ENCODE measurements around the gene ALDH4A1.
A peak's percentile ranks its signal among the peaks of the same experiment; 100 is the strongest.

Gene ALDH4A1

DNA sequence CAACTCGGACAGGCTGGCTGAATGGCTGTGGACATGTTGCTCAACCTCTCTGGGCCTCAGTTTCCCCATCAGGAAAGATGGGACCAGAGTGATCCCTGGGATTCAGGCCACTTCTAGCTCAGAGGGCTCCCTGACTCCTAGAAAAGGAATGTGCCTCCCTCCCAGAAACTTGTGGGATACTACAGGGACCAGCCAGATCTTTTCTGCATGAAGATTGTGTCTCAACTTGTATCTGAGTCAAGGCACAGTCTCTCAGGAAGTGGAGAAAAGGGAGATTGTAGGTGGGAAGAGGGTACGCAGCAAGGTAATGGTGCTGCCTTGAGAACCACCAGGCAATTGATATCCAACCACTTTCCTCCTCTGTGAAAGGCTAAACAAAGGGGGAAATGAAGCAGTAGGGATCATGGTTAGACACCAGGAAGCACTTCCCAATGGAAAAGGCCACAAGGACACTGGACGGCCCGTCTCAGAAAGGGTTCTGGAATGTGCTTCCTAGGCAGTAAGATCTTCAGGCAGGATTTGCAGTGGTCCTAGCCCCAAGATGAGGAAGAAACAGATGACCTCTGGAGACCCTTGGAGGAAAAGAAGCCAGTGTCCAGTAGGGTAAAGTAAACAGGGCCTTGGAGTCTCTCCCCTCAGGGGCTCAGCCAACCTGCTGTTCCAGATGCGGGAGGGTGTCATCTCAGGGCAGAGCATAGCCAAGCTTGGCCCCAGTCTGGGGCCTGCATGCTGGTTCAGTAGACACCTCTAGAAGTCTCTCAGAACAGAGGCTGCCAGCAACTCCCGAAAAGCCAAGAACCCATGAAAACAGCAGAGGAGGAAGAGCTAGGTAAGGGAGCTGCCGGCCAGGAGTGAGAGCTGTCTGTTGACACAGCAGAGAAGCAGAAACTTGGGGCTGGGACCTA is 37.3 kb upstream of the ALDH4A1 start:
- no peak for DNase-seq

DNA sequence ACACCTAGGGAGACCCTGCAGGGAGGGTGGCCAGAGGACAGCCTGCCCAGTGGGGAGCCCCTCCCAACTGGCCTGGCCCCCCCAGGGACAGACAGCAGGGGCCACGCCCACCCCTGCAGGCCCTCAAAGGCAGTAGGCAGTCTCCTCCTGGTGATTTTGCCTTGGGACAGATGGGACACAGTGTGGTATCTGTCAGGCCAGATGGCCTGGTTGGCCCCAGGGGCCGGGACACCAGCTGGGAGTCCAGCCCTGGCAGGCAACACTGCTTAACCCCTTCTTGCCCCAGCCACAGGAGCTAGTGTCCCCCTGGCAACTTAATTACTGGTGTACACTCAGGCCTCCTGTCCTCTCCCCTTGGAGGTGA is 36.3 kb upstream of the ALDH4A1 start:
- no peak for DNase-seq

DNA sequence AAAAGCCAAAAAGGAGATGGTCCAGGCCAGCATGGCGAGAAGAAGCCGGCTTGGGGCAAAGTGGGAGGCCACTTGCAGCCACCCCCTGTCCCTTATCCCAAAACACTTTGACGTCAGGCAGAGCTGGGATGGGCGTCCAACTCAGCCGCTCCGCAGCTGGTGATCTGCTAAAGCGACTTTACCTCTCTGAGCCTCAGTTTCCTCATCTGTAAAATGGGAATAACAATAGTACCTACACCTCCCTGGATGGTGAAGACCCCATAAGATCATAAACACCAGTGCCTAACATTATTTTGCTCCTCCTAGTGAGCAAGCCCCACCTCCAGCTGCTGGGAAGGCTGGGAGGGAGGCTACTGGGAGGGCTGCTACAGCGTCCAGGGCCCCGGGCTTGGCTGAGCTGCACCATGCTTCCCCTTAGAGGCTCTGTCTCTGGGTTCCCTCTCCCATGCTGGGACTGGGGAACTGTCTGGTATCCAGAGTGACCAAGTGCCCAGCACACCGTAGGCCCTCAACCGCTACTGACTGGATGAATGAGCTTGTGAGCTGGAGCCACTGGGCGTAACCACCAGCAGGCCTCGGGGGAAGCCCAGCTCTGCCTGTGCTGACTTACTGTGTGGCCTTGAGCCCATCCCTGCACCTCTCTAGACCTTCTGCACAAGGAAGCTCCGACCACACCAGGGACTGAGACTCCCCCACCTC is 35.8 kb upstream of the ALDH4A1 start:
- DNase-seq = no peak

DNA sequence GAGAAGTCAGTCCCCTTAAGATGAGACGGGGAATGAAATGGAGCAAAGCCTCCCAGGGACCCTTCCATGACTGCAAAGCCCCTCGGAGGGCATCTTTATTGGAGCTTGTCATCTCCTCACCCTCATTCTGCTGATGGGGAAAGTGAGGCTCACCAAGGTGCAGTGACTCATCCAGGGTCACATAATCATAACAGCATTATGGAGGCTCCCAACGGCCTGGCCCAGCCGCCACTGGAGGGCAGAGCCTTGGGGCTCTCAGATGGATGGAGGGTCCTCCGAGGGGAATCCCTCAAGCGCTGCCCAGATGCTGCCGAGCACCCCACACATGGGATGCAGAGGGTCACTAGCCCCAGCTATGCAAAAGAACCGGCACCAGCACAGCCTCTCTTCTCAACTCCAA is 35.2 kb upstream of the ALDH4A1 start:
- no peak for DNase-seq

DNA sequence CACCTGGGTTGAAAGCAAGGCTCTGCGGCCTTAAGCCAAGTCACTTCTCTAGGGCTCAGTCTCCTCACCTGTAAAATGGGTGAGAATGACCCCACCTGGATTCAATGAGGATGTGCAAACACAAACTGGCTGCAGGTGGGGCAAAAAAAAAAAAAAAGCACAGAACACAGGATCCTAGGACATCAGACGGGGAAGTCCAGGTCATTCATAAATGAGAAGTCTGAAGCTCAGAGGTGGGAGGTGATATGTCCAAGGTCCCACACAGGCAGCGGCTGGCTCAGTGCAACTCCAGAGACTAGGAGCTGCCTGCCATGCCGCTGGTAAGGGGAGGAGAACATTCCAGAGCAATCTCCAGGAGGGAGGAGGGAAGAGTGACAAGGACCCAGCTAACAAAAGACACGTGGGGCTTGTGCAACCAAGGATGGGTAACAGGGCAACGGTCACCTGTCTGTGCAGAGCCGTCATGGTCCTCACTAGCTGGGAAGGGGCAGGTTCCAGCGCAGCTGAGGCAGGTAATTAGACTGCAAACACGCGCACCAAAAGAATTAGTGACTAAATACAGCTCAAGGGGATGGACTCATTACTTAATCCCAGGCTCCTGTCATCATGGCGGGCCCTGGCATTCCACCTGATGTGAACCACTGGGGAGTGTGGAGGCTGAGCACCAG is 34.6 kb upstream of the ALDH4A1 start:
- no peak for DNase-seq

DNA sequence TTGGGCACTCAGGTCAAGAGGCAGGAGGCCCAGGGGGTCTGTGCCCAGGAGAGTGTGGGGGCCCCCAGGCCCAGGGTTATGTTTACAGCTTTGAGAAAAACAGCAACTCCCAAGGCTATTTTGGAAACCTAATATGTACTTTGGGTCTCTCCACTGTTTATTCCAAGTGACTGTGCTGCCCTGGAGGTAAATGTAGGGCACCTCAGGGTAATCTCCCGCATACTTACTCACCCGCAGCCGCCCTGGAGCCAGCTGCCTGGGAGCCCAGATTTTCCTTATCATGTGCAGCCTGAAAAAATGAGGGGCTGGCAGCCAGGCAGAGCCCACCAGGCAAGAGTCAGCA is 34.1 kb upstream of the ALDH4A1 start:
- DNase-seq = no peak

DNA sequence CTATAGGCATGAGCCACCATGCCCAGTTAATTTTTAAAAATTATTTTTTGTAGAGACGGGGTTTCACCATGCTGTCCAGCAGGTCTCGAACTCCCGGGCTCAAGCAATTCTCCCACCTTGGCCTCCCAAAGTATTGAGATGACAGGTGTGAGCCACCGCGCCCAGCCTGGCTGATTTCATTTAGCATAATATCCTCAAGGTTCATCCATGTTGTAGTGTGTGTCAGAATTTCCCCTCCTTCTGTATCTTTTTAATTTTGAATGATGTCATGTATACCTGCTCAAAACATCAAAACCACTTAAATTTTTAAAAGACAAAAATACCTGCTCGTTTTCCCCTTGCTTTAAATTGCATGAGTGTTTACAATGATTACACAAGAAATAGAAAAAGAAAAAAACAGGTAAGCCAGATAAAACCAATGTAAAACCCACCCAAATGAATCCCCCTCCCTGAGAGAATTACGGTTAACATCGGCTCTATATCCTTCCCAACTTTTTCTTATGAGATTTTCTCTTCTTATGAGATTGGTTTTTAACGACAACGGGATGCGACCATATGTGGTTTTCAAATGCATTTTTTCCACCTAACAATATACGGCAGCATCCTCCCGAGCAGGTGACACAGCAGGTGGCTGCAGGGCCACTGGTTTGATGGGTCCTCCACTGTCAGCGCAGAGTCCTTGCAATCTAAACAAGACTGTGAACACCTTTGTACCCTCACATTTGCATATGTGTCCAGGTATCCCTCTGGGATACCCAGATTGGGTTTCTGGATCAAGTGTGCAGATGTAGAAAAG is 32.0 kb upstream of the ALDH4A1 start:
- DNase-seq = peak; percentile 29

DNA sequence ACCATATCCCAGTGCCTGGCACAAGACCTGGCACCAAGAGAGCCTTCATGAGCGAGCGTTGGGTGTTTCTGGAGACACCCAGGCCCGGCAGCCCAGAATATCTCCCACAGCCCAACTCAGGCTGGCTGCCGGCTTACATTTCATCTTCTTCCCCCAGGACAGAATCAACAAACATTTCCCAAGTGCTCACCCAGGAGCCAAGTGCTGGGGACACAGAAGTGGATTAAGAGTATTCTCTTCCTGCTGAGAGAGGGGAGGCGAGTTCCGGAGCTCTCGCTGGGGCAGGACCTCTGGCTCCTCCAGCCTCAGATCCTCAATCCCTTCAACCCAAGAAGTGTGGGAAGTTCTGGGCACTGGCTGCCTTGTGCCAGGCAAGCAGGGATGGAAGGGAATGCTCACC is 30.5 kb upstream of the ALDH4A1 start:
- DNase-seq = no peak

DNA sequence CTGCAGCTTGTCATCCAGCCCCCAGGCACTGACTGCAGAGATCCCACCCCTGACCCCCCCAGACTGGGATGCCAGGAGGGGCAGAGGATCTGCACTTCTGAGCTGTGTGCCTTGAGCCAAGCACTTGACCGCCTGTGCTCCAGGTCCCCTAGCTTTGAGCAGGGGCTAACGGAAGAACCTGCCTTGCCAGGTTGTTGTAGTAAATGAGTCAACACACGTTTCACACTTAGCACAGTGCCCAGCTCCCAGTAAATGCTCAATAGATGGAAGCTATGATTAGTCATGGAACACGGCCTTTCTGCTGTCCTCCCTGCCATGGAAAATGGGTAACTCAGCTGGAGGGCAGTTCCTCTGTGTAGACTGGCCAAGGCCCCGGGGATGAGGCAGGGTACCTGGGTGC is 30.0 kb upstream of the ALDH4A1 start:
- no peak for DNase-seq

DNA sequence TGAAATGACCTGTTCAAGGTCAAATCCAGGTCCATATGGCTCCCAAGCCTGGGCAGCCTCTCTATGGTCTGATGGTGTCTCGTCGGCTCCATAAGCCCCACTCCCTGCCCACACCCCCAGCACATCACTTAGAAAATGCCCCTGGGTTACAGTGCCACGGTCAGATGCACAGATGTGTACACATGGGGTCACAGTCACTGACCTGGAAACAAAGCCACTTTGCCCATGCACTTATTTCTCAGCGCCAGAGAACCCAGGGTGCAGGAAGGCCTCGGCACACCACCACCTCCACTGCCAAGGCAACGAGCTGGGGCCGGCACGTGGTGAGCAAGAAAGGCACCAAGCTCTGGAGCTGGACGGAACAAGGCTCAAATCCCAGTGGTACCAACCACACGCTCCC is 29.4 kb upstream of the ALDH4A1 start:
- no peak for DNase-seq

DNA sequence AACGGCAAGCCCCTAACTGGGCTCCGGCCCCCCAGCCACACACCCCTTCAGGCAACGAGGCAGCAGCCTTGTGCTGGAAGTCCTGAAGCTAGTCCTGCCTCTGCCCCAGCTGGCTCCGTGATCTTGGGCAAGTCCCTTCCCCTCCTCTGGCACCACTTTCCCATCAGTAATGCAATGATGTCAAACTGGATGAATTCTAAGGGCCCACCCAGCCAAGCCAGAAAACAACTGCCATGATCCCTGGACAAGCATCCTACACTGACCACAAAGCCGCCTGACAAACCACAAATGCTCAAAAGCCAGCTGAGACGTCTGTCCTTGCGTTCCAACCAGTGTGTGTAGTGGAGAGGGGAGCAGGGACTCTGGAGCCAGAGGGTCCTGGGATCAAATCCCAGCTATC is 27.3 kb upstream of the ALDH4A1 start:
- DNase-seq = no peak

DNA sequence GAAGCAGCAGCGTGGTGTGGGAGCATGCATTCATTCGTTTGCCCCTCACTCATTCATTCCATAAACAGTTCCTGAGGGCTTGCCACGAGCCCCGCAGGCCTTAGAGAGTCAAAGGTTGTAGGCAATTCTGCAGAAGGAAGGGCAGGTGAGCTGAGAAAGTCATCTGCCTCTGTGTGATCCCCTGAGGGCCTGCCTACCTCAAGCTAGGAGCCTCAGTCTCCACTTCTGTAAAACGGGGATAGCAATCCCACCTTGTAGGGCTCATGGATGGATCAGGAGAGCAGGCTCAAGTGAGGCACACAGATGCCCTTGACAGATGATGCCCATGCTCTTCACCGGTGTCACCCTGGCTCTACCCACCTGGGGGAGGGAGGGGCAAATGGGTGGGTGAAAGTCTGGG is 26.6 kb upstream of the ALDH4A1 start:
- no peak for DNase-seq

DNA sequence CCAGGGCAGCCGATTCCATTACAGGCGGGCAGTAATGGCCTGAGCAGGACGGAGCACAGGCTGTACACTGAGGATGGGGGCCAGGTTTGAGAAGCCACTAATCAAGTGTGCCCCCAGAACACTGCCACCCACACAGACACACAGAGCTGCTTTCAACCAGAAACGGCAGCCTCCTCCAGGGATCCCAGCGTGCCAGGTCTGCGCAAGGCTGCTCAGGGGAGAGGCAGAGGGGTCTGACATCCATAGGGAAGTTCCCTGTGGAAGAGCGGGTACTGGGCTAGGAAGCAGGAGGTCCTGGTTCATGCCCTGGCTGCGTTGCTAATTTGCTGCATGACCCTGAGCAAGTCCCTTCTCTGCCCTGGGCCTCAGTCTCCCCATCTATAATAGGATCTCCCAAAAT is 26.1 kb upstream of the ALDH4A1 start:
- DNase-seq = no peak

DNA sequence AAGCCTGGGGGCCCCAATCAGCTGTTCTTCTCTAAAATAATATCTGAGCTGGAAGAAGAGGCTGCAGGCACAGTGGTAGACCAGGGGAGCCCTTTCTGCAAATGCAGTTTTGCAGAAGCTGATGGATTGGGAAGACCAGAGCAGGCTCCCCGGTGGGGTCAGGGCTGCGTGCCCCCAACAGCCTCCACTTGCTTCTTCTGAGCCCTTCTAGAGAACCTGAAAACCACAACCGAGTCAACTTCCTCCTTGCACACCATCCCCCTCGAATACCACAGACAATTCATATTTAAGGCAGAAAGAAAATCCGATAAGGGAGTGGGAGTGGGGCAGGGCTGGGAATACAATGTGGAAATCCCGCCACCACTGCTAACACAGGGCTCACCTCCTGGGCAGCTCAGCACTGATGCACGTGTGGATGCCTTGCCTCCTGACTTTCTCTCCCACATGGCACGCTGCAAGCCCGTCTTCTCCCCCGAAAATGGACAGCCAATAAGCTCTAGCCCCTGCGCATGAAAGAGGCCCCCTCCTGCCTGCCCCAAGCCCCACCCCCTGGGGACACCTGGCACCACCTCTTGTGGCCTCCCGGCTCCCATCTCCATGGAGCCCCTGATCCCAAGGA is 25.4 kb upstream of the ALDH4A1 start:
- no peak for DNase-seq

DNA sequence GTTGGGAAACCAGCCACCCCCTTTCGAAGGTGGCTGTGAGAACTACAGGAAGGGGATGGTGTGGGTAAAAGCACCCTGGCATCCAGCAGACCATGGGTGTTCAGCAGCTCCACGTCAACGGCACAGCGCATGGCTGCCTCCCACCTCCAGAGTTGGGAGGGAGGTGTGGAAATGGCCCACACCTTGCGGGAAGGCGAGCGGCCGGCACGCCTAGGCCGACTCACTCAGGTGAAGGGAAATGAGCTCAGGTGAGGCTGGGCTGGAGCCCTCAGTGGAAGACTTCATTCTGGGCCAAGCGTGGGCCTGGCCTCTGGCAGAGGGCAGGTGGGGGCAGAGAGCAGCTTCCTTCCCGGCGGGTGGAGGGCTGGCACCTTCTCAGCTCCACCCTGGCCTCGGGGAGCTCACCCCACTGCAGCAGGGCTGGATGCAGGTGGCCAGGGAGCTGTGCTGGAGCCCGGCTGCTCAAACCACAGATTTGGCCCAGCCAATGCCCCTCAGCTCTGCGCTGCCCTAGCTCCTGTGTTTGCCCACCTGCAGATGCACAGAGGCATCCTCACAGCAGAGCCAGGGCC is 24.8 kb upstream of the ALDH4A1 start:
- no peak for DNase-seq

DNA sequence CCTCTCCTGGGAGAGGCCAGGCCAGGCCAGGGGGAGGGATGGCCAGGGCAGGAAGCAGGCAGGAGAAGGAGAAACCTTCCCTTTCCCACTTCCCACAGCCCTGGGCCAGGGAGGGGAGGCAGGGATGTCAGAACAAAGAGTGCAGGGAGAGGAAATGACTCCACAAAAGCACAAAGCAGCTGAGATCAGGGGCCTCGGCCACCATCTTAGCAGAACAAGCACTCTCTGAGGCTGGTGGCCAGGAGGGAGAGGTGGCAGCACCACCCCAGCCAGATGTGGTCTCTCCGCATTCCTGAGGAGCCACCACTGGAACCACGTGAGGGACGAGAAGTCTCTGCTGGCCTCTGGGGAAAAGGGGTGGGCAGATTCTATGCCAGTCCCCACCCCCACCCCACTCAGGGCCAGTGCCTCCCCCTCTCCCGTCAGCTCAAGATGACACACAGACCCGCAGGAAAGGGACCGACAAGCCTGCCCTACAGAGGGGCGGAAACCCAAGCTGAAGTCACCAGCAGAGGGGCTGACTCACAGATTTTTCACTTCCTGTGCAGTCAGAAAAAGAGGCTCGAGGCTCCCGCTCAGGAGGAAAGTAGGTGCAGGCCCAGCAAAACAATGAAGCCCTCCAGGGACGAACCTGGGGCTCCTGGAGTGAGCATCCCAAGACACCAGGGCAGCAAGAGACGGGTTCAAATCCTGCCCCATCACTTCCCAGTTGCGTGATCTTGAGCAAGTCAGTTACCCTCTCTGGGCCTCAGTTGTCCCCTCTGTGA is 24.1 kb upstream of the ALDH4A1 start:
- no peak for DNase-seq

DNA sequence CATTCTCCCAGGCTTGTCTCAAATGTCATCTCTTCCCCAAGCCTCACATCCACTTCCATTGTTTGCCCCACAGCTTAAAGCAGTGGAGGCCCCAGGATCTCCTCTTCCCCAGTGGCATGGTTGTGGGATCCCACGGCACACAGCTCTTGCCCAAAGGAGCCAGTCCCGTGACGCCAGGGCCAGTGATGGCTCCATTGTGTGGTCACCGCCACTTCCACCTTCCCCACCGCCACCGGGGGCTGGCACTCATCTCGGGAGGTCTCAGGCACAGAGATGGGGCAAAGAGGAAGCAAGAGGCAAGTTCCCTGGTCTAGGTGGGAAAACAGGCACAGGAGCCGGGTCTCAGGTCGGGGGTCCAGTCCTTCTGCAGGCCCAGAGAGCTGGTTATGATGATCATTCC is 22.9 kb upstream of the ALDH4A1 start:
- DNase-seq = no peak

DNA sequence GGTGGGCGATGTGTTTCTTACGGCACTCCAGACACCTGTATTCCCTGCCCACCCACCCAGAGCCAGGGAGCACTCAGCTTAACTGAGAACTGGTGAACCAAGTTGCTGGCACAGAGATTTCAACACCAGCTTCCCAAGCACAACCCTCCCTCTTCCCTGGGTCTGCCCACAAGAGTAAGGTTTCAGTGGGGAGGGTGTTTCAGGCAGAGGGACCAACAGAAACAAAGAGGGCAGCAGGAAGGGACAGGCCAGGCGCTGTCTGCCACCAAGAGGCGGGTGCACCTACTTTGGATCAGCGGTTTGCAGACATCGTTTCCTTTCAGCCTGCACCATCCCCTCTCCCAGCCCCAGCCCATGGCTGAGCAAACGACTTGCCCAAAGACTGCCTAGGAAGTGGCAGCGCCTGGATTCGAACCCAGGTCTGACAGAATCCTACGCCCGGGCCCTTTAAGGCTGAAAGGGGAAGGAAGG is 21.9 kb upstream of the ALDH4A1 start:
- DNase-seq = peak; percentile 17

DNA sequence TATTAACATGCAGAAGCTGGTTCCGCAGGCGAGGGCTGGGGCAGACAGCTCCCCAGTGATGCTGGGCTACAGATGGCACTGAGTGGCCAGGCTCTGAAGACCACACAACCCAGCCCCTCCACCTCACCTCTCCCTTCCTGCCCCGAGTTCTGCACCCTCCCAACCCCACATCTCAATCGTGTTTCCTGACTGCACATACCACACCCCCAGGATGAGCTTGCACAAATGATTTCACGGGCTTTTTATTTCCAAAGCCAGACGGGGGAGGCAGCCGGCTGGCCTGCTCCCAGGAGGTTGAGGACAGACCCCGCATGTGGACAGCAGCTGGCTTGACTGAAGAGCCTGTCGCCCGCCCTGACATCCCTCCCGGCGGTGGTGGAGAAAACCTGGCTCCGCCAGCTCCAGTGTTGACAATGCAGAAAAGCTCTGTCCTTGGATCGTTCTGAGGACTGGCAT is 21.4 kb upstream of the ALDH4A1 start:
- no peak for DNase-seq

DNA sequence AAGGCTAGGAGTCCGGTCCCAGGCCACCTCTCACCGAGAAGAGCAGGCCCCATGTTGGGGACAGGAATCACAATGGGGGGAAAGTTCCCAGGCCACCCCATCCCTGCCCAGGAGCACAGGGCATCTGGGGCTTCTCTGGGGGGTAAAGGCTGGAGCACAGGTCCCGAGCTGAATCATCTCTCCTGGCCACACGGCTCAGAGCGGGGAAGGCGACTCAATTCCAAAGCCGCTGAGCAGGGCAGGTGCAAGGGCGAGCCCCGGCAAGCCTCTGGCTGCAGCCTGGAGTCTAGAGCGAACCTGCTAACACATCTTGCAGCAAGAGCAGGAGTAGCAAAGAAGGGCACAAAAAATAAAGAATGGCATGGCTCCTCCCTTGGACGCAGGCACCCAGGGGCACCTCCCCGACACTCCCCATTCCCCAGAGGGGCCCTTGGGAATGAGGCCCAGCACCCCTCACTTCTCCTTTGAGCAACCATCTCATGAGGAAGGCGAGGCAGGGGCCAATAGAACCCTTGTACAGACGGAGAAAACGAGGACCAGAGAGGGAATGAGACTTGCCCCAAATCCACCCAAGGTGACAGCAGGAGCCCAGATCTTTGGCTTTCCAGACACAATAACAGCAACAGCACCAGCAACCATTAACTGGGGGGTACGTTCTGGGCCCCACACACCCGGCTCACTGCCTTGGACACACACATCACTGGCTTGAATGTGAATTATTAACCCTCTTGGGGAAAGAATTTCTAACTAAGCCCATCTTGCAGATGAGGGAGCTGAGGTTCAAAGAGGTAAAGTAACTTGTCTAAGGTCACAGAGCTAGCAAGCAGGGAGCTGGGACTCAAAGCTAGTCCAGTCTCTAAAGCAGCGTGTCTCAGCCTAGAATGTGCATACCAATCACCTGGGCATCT is 20.7 kb upstream of the ALDH4A1 start:
- DNase-seq = no peak

Data from NCI-H2107 (cell line).